Measurements from ENCODE around the gene CTNND2. TPM values are rescaled to one million over a fixed set of nuclear protein-coding genes. Genes with fewer than 3 reads are reported as not detected.

The CTNND2 gene
- total RNA-seq, 1 donor from 2014 or later = 13.9 TPM

DNA sequence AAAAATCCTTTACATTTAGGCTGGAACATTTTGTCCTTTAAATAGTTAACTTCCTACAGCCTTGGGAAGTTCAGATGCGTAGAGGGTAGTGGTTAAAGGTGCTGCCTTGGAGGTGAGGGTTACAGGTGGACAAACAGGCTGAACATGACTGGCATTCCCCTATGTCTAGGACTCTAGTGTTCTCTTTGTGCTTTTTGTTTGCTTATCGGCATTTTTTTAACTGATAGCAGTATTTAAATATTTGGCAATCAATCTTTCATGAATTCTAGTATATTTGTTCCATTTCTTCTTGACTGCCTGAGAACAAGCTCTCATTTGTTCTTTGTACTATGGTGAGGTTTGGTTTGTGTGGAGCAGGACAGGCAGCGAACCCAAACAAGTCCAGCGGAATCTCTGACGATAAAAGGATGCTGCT is 307.6 kb downstream of the CTNND2 start:
- Histone ChIP-seq H3K27ac (no peak overlapping the region), H3K4me2 (no peak overlapping the region), H4K20me1 (ENCODE audit: low read depth) (no peaks in the 10 kb centered on the region), H3K4me1 (peaks cover 10% of the 10 kb centered on the region), H3F3A (ENCODE audit: low read depth) (no peaks in the 10 kb centered on the region), H3K9ac (no peak overlapping the region), H3K36me3 (no peaks in the 10 kb centered on the region), H3K4me3 (no peak overlapping the region), H3K9me3 (ENCODE audit: low read depth) (no peaks in the 10 kb centered on the region), H3K79me2 (ENCODE audit: low read depth) (no peaks in the 10 kb centered on the region), H2AFZ (replicated peaks) (no peak overlapping the region), H3K27me3 (no peaks in the 10 kb centered on the region)
- no peak for TF ChIP-seq EZH2phosphoT487 (IDR thresholded peaks at IDR 0.05)
- no peak for TF ChIP-seq EZH2 (IDR thresholded peaks at IDR 0.05)
- TF ChIP-seq, protein P1, sequence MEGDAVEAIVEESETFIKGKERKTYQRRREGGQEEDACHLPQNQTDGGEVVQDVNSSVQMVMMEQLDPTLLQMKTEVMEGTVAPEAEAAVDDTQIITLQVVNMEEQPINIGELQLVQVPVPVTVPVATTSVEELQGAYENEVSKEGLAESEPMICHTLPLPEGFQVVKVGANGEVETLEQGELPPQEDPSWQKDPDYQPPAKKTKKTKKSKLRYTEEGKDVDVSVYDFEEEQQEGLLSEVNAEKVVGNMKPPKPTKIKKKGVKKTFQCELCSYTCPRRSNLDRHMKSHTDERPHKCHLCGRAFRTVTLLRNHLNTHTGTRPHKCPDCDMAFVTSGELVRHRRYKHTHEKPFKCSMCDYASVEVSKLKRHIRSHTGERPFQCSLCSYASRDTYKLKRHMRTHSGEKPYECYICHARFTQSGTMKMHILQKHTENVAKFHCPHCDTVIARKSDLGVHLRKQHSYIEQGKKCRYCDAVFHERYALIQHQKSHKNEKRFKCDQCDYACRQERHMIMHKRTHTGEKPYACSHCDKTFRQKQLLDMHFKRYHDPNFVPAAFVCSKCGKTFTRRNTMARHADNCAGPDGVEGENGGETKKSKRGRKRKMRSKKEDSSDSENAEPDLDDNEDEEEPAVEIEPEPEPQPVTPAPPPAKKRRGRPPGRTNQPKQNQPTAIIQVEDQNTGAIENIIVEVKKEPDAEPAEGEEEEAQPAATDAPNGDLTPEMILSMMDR (IDR thresholded peaks at IDR 0.05) = no peak
- H3K4me3 Mint-ChIP-seq = no peak overlapping the region
- no peaks in the 10 kb centered on the region for H3K27me3 Mint-ChIP-seq (ENCODE audit: insufficient read depth, low read depth)
- H3K9me3 Mint-ChIP-seq = no peaks in the 10 kb centered on the region
- no peak overlapping the region for H3K27ac Mint-ChIP-seq
- no peak for DNase-seq (ENCODE audit: low spot score)
- peaks cover 31% of the 10 kb centered on the region for H3K4me1 Mint-ChIP-seq
- no peaks in the 10 kb centered on the region for H3K36me3 Mint-ChIP-seq

DNA sequence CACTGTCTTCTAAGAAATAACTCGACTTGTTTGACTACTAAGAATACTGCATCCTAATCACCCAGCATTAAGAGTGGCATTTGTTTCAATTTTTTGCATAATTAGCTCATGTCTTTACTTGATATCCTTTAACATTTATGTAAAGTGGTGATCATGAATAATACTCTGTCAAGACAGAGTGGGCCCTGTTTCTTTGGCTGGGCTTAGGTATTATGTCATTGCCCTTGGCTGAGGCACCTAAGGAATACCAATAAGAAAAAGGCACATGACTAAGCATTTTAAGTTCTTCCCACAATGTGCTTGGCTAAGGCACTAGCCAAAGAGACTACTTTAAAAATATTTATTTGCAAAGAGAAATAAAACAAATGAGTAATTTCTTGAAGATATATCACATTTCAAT is 308.1 kb downstream of the CTNND2 start:
- DNase-seq (ENCODE audit: low spot score) = no peak
- Histone ChIP-seq H3K79me2 (ENCODE audit: low read depth) (no peaks in the 10 kb centered on the region), H4K20me1 (ENCODE audit: low read depth) (no peaks in the 10 kb centered on the region), H3K27me3 (no peaks in the 10 kb centered on the region), H3K9me3 (ENCODE audit: low read depth) (no peaks in the 10 kb centered on the region), H3K9ac (no peak overlapping the region), H3K4me2 (no peak overlapping the region), H3F3A (ENCODE audit: low read depth) (no peaks in the 10 kb centered on the region), H2AFZ (replicated peaks) (no peak overlapping the region), H3K4me3 (no peak overlapping the region), H3K27ac (no peak overlapping the region), H3K4me1 (peaks cover 10% of the 10 kb centered on the region), H3K36me3 (no peaks in the 10 kb centered on the region)
- Mint-ChIP-seq H3K9me3 (no peaks in the 10 kb centered on the region), H3K27me3 (ENCODE audit: insufficient read depth, low read depth) (no peaks in the 10 kb centered on the region), H3K4me1 (peaks cover 36% of the 10 kb centered on the region), H3K4me3 (no peak overlapping the region), H3K27ac (no peak overlapping the region), H3K36me3 (no peaks in the 10 kb centered on the region)
- TF ChIP-seq, protein P1 (IDR thresholded peaks at IDR 0.05) = no peak
- no peak for TF ChIP-seq EZH2 (IDR thresholded peaks at IDR 0.05)
- TF ChIP-seq EZH2phosphoT487 (IDR thresholded peaks at IDR 0.05) = no peak

DNA sequence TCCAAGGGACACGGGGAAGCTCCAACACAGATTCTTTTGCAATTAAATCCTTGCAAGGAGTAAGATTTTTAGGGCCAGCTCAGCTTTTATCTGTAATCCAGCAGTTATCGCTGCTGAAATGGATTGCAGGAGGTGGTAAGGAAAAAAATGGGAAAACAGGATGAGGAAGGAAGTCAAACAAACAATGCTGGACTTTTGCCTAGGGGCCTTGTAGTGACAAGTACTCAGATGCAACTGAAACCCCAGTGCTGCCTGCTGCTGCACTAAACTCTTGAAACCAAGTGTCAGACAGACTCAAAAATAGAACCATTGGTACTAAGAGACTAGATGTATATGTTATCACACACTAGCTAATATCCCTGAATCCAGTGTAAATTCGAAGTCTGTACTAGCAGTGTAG is 309.2 kb downstream of the CTNND2 start:
- no peak for DNase-seq (ENCODE audit: low spot score)
- Mint-ChIP-seq H3K9me3 (peaks cover 4% of the 10 kb centered on the region), H3K36me3 (peaks cover 3% of the 10 kb centered on the region), H3K4me1 (peaks cover 42% of the 10 kb centered on the region), H3K4me3 (no peak overlapping the region), H3K27ac (peak overlapping the region; percentile 87), H3K27me3 (ENCODE audit: insufficient read depth, low read depth) (no peaks in the 10 kb centered on the region)
- no peak overlapping the region for H3K9ac ChIP-seq
- TF ChIP-seq EZH2phosphoT487 (IDR thresholded peaks at IDR 0.05) (no peak), EZH2 (IDR thresholded peaks at IDR 0.05) (no peak)
- TF ChIP-seq, protein P1 (IDR thresholded peaks at IDR 0.05) = no peak
- H3K4me1 ChIP-seq = peaks cover 10% of the 10 kb centered on the region
- H4K20me1 ChIP-seq (ENCODE audit: low read depth) = no peaks in the 10 kb centered on the region
- no peaks in the 10 kb centered on the region for H3K27me3 ChIP-seq
- H2AFZ ChIP-seq (replicated peaks) = peak overlapping the region; percentile 82
- no peaks in the 10 kb centered on the region for H3F3A ChIP-seq (ENCODE audit: low read depth)
- no peaks in the 10 kb centered on the region for H3K9me3 ChIP-seq (ENCODE audit: low read depth)
- H3K4me3 ChIP-seq = no peak overlapping the region
- H3K79me2 ChIP-seq (ENCODE audit: low read depth) = no peaks in the 10 kb centered on the region
- H3K4me2 ChIP-seq = peak overlapping the region; percentile 38
- H3K36me3 ChIP-seq = no peaks in the 10 kb centered on the region
- H3K27ac ChIP-seq = no peak overlapping the region
